Activated T-cell treated with anti-CD3 and anti-CD28 coated beads, Interleukin-2, amount 50 U/mL, for 1 hour (primary cell): Measurements from ENCODE around the gene SYNE4.
A peak's percentile ranks its signal among the peaks of the same experiment; 100 is the strongest.
"Not testable (repeated sequence)": the region's sequence is repeated elsewhere in the genome, so short reads cannot be mapped to it uniquely, and the experiment has no call there.

ENCODE experiments used
- DNase-seq: peaks from one replicate; pipeline ENCODE4 v3.0.0-alpha.2; 2020

Gene SYNE4

GRCh38 chr19:36008336-36008978 lies at the start of gene SYNE4:
SYNE4 (minus strand) TSS chr19:36008813; CDS start chr19:36008681, 132 bp downstream.
- DNase-seq: no peak

- peak; percentile 97 for DNase-seq
Observed at GRCh38 chr19:36054733-36055686, 46.4 kb upstream of the SYNE4 start, which contains the start of gene WDR62. WDR62 (plus strand) TSS chr19:36054897; CDS start chr19:36054972, 75 bp downstream.

- peak; percentile 99 for DNase-seq
Observed at GRCh38 chr19:36054119-36054732, 45.6 kb upstream of the SYNE4 start, which contains the start of gene THAP8. THAP8 (minus strand) TSS chr19:36054285; CDS start chr19:36054217, 68 bp downstream.

GRCh38 chr19:36051637-36052036 lies 43.0 kb upstream of the SYNE4 start:
- DNase-seq: no peak

- no peak for DNase-seq
Observed at GRCh38 chr19:36051236-36051635, 42.6 kb upstream of the SYNE4 start.

- DNase-seq: no peak
Observed at GRCh38 chr19:36049080-36049698, 40.6 kb upstream of the SYNE4 start.

- DNase-seq: no peak
Observed at GRCh38 chr19:36047835-36048234, 39.2 kb upstream of the SYNE4 start.

- DNase-seq: no peak
Observed at GRCh38 chr19:36046443-36047050, 37.9 kb upstream of the SYNE4 start.

- DNase-seq: no peak
Observed at GRCh38 chr19:36043952-36044351, 35.3 kb upstream of the SYNE4 start.

- no peak for DNase-seq
Observed at GRCh38 chr19:36041831-36042230, 33.2 kb upstream of the SYNE4 start.

GRCh38 chr19:36041092-36041491 lies 32.5 kb upstream of the SYNE4 start:
- DNase-seq: not testable (repeated sequence)

- no peak for DNase-seq
Observed at GRCh38 chr19:36040495-36040894, 31.9 kb upstream of the SYNE4 start.

- DNase-seq: peak; percentile 59
Observed at GRCh38 chr19:36032251-36033104, 23.9 kb upstream of the SYNE4 start, which contains the start of gene CLIP3. CLIP3 (minus strand) TSS chr19:36032873; CDS start chr19:36032357, 516 bp downstream.

- no peak for DNase-seq
Observed at GRCh38 chr19:36031308-36031707, 22.7 kb upstream of the SYNE4 start.

GRCh38 chr19:36030264-36031148 lies 21.9 kb upstream of the SYNE4 start:
- no peak for DNase-seq

- no peak for DNase-seq
Observed at GRCh38 chr19:36028313-36029041, 19.9 kb upstream of the SYNE4 start.

GRCh38 chr19:36027696-36028095 lies 19.1 kb upstream of the SYNE4 start:
- no peak for DNase-seq

- DNase-seq: no peak
Observed at GRCh38 chr19:36026091-36026876, 17.7 kb upstream of the SYNE4 start.

- no peak for DNase-seq
Observed at GRCh38 chr19:36025541-36025940, 16.9 kb upstream of the SYNE4 start.
